GM10248 (cell line): ENCODE data around the gene ABHD1.

ENCODE experiments used
- CTCF ChIA-PET: fragments of 300-600 bp; sonication (Branson Sonifier 250); formaldehyde crosslinking; extraction: SDS; loops from one replicate; lab custom pipeline; 2021; ENCODE audit warnings: antibody characterized with exemption; lab: Yijun Ruan, JAX
- POLR2A ChIA-PET: fragments of 350-650 bp; sonication (Branson Sonifier 250); formaldehyde crosslinking; extraction: SDS; loops from one replicate; lab custom pipeline; 2020; ENCODE audit warnings: antibody characterized with exemption; lab: Yijun Ruan, JAX
- DNase-seq: peaks from one replicate; pipeline ENCODE4 v3.0.0; 2012; ENCODE audit errors: extremely low spot score
- TF ChIP-seq, protein P1 (sequence below): IDR thresholded peaks from 2 replicates; pipeline ENCODE4 v1.5.1; 2012; ENCODE audit warnings: mild to moderate bottlenecking, low read depth; ENCODE audit errors: extremely low read depth, missing control alignments, control extremely low read depth

ABHD1 gene

DNA sequence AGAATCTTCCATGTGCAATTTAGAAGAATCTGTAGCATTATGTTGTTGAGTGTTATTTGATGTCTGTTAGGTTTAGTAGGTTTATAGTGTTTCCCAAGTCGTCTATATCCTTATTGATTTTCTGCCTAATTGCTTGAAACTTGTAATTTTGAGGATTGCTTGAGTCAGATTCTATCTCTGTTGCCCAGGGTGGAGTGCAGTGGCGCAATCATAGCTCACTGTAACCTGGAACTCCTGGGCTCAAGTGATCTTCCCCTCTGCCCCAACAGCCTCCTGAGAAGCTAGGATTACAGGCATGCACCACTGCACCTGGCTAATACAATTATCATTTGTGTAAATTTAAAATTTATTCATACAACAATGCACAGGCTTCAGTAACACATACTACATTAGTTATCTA is 22.1 kb downstream of the ABHD1 start:
- ChIA-PET POLR2A (no interaction called here), CTCF (interaction anchor here (0.8 to 1.8 kb wide), 4 partner anchors 9 to 134 kb away, joined by 3 to 7 read pairs (median 3); partner anchors contain the start of gene PREB)
- TF ChIP-seq, protein P1, sequence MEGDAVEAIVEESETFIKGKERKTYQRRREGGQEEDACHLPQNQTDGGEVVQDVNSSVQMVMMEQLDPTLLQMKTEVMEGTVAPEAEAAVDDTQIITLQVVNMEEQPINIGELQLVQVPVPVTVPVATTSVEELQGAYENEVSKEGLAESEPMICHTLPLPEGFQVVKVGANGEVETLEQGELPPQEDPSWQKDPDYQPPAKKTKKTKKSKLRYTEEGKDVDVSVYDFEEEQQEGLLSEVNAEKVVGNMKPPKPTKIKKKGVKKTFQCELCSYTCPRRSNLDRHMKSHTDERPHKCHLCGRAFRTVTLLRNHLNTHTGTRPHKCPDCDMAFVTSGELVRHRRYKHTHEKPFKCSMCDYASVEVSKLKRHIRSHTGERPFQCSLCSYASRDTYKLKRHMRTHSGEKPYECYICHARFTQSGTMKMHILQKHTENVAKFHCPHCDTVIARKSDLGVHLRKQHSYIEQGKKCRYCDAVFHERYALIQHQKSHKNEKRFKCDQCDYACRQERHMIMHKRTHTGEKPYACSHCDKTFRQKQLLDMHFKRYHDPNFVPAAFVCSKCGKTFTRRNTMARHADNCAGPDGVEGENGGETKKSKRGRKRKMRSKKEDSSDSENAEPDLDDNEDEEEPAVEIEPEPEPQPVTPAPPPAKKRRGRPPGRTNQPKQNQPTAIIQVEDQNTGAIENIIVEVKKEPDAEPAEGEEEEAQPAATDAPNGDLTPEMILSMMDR, result no peak
- DNase-seq, result no peak

DNA sequence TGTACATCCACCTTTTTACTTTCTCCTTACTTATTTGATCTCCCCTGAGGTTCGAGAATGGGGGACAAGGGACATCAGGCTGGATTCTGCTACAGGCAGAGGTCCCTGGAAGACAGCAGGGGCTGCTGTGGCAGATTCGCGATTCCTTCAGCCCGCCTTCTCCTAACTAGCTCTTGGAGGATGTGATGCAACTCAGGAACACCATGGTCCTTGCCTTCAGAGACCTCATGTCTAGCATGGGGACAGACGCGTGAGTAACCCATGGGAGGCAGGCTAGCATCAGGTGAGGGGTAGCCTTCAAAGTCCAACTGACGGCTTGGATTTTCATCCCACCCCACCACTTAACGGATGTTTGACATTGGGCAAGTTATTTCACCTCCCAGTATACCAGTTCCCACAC is 24.3 kb downstream of the ABHD1 start:
- DNase-seq, result no peak
- POLR2A ChIA-PET, result no interaction called here
- CTCF ChIA-PET, result interaction anchor here (1.4 to 7.1 kb wide), 2 partner anchors 9 to 22 kb away, joined by 3 to 30 read pairs; partner anchors contain the start of gene PRR30
- TF ChIP-seq, protein P1, result no peak

DNA sequence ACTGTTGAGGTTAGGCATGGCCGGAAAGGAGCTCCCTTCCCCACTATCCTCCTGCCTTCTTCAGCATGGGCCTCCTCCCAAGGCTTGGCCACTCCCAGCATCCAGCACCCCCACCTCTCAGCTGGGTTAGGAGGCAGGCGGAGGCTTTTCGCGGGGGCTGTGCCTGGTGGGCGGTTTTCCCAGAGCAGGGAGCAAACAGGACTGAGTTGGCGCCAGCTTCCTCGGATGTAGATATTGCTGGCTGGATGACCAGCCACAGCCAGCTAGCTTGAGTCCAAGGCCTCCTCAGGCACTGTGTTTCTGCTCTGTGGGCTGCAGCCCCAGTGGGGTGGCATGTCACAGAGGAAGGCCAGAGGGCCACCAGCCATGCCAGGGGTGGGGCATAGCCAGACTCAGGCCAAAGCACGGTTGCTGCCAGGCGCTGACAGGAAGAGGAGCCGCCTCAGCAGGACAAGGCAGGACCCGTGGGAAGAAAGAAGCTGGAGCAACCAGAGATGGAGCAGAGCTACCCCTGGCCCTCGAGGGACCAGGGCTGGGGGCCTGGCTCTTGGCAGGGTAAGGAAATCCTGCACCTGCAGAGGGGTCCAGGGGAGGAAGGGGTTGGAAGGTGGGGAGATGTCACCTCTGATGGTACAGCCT is 25.3 kb downstream of the ABHD1 start, which contains the start of gene TCF23:
TSS of gene TCF23 (plus strand) at position 204 of the 639 bp plus-strand sequence. CDS start at position 334, 130 bp downstream.
- POLR2A ChIA-PET, result interaction anchor here (0.6 kb wide), 1 partner anchor 465 kb away, joined by 3 read pairs; no protein-coding TSS in a partner anchor
- TF ChIP-seq, protein P1, result no peak
- CTCF ChIA-PET, result interaction anchor here (1.3 to 7.1 kb wide), 2 partner anchors 14 to 21 kb away, joined by 3 to 30 read pairs; partner anchors contain the start of gene PREB
- no peak for DNase-seq

DNA sequence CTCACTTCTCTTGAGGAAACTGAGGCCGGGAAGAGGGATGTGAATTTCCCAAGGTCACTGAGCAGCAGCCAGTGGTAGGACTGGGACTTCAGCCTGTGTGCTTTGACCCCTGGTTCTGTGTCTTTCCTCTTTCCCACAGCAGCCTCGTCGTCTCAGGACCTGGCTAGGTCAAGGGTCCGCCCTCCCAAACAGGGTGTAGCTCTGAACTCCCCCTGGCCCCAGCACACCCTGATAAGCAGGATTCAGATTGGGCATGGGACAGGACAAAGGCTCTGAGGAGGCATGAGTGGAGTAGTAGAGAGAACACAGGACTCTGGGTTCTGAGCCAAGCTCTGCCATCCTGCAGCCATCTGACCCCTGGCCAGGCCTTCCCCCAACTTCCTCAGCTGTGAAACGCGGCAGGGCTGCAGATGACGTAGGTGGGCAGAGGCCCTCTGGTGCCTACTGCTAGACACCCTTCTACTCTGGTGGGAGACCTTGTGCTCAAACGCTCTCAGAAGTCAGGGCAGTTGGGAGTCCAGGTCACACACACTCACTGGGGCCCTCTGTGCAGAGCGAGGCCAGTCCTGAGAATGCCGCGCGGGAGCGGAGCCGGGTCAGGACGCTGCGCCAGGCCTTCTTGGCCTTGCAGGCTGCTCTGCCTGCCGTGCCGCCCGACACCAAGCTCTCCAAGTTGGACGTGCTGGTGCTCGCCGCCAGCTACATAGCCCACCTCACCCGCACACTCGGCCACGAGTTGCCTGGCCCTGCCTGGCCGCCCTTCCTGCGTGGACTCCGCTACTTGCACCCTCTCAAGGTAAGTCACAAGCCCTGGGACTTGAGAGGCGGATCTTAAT is 26.2 kb downstream of the ABHD1 start:
- DNase-seq, result no peak
- CTCF ChIA-PET, result interaction anchor here (1.3 to 7.1 kb wide), 3 partner anchors 15 to 130 kb away, joined by 3 to 30 read pairs (median 7); partner anchors contain the start of gene PREB
- TF ChIP-seq, protein P1, result no peak
- POLR2A ChIA-PET, result interaction anchor here (0.6 kb wide), 1 partner anchor 464 kb away, joined by 3 read pairs; no protein-coding TSS in a partner anchor

DNA sequence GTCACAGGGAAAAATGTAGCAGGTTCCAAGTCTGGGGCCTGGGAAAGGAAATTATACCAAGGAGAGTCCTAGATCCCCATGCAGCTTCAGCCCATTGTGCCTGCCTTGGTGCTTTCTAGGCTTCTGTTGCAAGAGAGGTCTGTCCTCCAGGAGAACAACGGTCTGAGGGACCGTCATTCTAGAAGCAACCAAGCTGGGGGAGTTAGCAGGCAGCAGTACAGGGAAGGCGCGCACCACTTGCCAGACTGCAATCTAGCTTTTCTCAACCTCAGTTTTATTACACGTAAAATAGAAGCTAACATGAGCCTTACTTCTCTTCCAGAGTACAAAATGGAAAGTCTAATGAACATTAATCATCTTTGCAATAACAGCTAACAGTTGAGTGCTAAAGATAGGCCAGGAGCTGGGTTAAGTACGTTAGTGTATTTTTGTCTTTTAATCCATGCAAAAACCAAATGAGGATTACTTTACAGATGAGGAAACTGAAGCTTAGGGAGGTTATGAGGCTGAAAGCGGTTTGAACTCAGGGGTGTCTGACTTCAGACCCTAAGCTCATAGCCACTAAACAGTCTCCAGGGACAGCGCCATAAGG is 27.1 kb downstream of the ABHD1 start:
- no peak for DNase-seq
- POLR2A ChIA-PET, result no interaction called here
- CTCF ChIA-PET, result interaction anchor here (0.8 to 7.1 kb wide), 4 partner anchors 17 to 129 kb away, joined by 3 to 30 read pairs (median 5); no protein-coding TSS in a partner anchor
- TF ChIP-seq, protein P1, result no peak
